Activated B cell treated with CpG ODN at 0.5 μM for 24 hours (primary cell): ENCODE measurements around the gene NELL2. TPM values are rescaled to one million over a fixed set of nuclear protein-coding genes. Genes with fewer than 3 reads are reported as not detected.

ENCODE experiments used
- ATAC-seq: fragments of 200-7000 bp; cut with Tn5 transposase; one replicate; pipeline ENCODE4 v1.10.0; 2021; ENCODE audit warnings: low read depth, mild to moderate bottlenecking, moderate library complexity
- CTCF ChIA-PET: fragments of 350-600 bp; sonication (Branson Sonifier 250); formaldehyde crosslinking; loops from one replicate; lab custom pipeline; 2021; ENCODE audit warnings: antibody characterized with exemption; lab: Charles Lee
- POLR2A ChIA-PET: fragments of 350-600 bp; sonication (Branson Sonifier 250); formaldehyde crosslinking; loops from one replicate; lab custom pipeline; 2021; ENCODE audit warnings: antibody characterized with exemption; lab: Charles Lee
- DNase-seq: peaks from one replicate; pipeline ENCODE4 v3.0.0; 2022
- H3K27ac Mint-ChIP-seq: one replicate; pipeline ENCODE4 v1.8.0; 2020; ENCODE audit warnings: mixed read lengths
- H3K27me3 Mint-ChIP-seq: one replicate; pipeline ENCODE4 v1.8.0; 2021; ENCODE audit warnings: mixed read lengths
- H3K36me3 Mint-ChIP-seq: one replicate; pipeline ENCODE4 v1.8.0; 2021; ENCODE audit warnings: low read depth, mixed read lengths
- H3K4me1 Mint-ChIP-seq: one replicate; pipeline ENCODE4 v1.8.0; 2021; ENCODE audit warnings: mixed read lengths
- H3K4me3 Mint-ChIP-seq: one replicate; pipeline ENCODE4 v1.8.0; 2020; ENCODE audit warnings: mild to moderate bottlenecking, mixed read lengths
- H3K9me3 Mint-ChIP-seq: one replicate; pipeline ENCODE4 v1.8.0; 2020; ENCODE audit warnings: mixed read lengths
- intact Hi-C: fragments of 100-400 bp; cut with micrococcal nuclease; formaldehyde crosslinking; loops from one replicate; pipeline ENCODE4 v1.15.1; 2024
- total RNA-seq: library from RNA; stranded (reverse); gene quantifications from 2 replicates; pipeline ENCODE4 v1.2.3, GENCODE V29; 2022
- TF ChIP-seq, protein P1 (sequence below): fragments of 200-600 bp; IDR thresholded peaks from one replicate; pipeline ENCODE4 v1.8.0; 2022; ENCODE audit warnings: antibody characterized with exemption, mild to moderate bottlenecking

The NELL2 gene
- total RNA-seq, 1 donor from 2014 or later = not detected

DNA sequence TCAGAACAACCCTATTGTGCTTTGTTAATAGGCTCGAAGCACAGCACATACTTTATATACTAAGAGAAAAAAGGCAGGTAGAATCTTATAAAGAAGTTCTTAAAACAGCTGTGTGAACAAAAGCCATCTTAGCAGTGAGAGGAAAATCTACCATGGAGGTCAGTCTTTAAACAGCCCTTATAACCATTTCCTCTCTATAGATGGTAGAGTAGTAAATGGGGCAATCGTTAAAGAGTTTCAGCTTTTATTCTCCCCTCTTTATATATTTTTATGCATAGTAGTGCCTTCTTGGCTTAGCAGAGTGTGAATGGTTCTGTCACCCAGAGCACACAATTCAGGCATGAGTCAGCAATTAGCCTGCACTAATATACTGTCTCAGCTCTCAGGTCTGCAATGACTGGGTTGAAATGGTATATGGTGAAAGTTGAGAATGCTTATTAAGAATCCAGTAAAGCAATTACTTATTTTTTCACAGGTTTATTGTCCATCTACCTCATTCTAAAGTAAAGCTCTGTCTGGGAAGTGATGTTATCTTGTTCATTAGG lies 305.0 kb downstream of the NELL2 start:
- Mint-ChIP-seq H3K9me3 (no peaks in the 10 kb centered on the region), H3K27me3 (no peaks in the 10 kb centered on the region), H3K36me3 (no peaks in the 10 kb centered on the region), H3K27ac (no peak overlapping the region), H3K4me1 (no peaks in the 10 kb centered on the region), H3K4me3 (no peak overlapping the region)
- ATAC-seq (no peak), DNase-seq (no peak)
- ChIA-PET POLR2A (no interaction called here), CTCF (no interaction called here)
- TF ChIP-seq, protein P1, sequence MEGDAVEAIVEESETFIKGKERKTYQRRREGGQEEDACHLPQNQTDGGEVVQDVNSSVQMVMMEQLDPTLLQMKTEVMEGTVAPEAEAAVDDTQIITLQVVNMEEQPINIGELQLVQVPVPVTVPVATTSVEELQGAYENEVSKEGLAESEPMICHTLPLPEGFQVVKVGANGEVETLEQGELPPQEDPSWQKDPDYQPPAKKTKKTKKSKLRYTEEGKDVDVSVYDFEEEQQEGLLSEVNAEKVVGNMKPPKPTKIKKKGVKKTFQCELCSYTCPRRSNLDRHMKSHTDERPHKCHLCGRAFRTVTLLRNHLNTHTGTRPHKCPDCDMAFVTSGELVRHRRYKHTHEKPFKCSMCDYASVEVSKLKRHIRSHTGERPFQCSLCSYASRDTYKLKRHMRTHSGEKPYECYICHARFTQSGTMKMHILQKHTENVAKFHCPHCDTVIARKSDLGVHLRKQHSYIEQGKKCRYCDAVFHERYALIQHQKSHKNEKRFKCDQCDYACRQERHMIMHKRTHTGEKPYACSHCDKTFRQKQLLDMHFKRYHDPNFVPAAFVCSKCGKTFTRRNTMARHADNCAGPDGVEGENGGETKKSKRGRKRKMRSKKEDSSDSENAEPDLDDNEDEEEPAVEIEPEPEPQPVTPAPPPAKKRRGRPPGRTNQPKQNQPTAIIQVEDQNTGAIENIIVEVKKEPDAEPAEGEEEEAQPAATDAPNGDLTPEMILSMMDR = no peak
- intact Hi-C loops = no loop called here

GRCh38 chr12:44570036-44570583 lies 306.0 kb downstream of the NELL2 start:
- POLR2A ChIA-PET = no interaction called here
- no peaks in the 10 kb centered on the region for H3K27me3 Mint-ChIP-seq

GRCh38 chr12:44565163-44565562 lies 311.0 kb downstream of the NELL2 start:
- TF ChIP-seq, protein P1 = no peak
- ATAC-seq (no peak), DNase-seq (no peak)
- ChIA-PET CTCF (no interaction called here), POLR2A (no interaction called here)
- no peaks in the 10 kb centered on the region for H3K4me1 Mint-ChIP-seq
- peaks cover 3% of the 10 kb centered on the region for H3K9me3 Mint-ChIP-seq
- H3K27ac Mint-ChIP-seq = no peak overlapping the region
- H3K27me3 Mint-ChIP-seq = no peaks in the 10 kb centered on the region
- no peaks in the 10 kb centered on the region for H3K36me3 Mint-ChIP-seq
- intact Hi-C loops = no loop called here
- no peak overlapping the region for H3K4me3 Mint-ChIP-seq

More at GRCh38 chr12:44570036-44570583, 306.0 kb downstream of the NELL2 start:
- no peaks in the 10 kb centered on the region for H3K9me3 Mint-ChIP-seq
- no peaks in the 10 kb centered on the region for H3K4me1 Mint-ChIP-seq
- no peaks in the 10 kb centered on the region for H3K36me3 Mint-ChIP-seq
- no peak overlapping the region for H3K4me3 Mint-ChIP-seq
- intact Hi-C loops = no loop called here
- H3K27ac Mint-ChIP-seq = no peak overlapping the region
- ATAC-seq (no peak), DNase-seq (no peak)
- CTCF ChIA-PET = no interaction called here
- TF ChIP-seq, protein P1 = no peak

DNA sequence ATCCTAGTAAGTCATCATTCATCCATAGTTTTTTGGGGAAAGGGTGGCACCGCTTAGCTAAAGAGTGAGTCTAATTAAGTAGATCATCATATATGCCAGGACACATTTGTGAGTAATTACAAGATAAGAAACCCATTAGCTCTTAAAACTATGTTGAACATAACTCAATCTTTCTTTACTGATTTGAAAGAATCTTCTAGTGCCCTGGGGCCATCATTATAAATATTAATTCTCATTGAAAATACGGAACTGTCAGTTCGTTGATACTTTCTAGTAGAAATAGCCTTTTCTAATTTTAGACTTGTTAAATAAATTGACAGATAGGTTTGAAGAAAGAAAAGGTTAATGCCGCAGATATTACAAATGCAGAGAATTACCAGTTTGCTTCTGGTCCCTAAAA lies 312.6 kb downstream of the NELL2 start:
- intact Hi-C loops = no loop called here
- ChIA-PET POLR2A (no interaction called here), CTCF (no interaction called here)
- no peaks in the 10 kb centered on the region for H3K36me3 Mint-ChIP-seq
- no peak for DNase-seq
- no peak overlapping the region for H3K4me3 Mint-ChIP-seq
- H3K9me3 Mint-ChIP-seq = peaks cover 3% of the 10 kb centered on the region
- TF ChIP-seq, protein P1 = no peak
- no peaks in the 10 kb centered on the region for H3K4me1 Mint-ChIP-seq
- no peak for ATAC-seq
- no peaks in the 10 kb centered on the region for H3K27me3 Mint-ChIP-seq
- no peak overlapping the region for H3K27ac Mint-ChIP-seq

DNA sequence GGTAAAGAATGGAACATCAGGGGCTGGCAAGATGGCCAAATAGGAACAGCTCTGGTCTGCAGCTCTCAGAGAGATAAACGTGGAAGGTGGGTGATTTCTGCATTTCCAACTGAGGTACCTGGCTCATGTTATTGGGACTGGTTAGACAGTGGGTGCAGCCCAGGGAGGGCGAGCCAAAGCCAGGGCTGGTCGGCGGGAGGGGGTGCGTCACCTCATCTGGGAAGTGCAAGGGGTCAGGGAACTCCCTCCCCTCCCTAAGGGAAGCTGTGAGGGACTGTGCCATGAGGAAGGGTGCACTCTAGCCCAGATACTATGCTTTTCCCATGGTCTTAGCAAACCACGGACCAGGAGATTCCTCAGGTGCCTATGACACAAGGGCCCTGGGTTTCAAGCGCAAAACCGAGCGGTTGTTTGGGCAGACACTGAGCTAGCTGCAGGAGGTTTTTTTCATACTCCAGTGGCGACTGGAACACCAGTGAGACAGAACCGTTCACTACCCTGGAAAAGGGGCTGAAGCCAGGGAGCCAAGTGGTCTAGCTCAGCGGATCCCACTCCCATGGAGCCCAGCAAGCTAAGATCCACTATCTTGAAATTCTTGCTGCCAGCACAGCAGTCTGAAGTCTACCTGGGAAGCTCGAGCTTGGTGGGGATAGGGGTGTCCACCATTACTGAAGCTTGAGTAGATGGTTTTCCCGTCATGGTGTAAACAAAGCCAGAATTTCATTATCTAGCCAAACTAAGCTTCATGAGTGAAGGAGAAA lies 317.6 kb downstream of the NELL2 start:
- POLR2A ChIA-PET = no interaction called here
- Mint-ChIP-seq H3K27me3 (no peaks in the 10 kb centered on the region), H3K9me3 (peaks cover 3% of the 10 kb centered on the region), H3K4me1 (no peaks in the 10 kb centered on the region), H3K36me3 (no peaks in the 10 kb centered on the region), H3K27ac (no peak overlapping the region), H3K4me3 (no peak overlapping the region)
- intact Hi-C loops = no loop called here
- CTCF ChIA-PET = no interaction called here
- DNase-seq (no peak), ATAC-seq (no peak)
- TF ChIP-seq, protein P1 = no peak
